Prostate gland (tissue), 2 donors: Measurements from ENCODE around the gene CREB5.

ENCODE experiments used
- CTCF ChIP-seq, 4 experiments: fragments of 200-600 bp in 2 of 4; fragments of 450-650 bp in 2 of 4; sonication (generic) in 2 of 4; IDR thresholded peaks; 1 replicate in 3 of 4; 2 replicates in 1 of 4; pipeline ENCODE4 v1.5.1; 2016 to 2019; ENCODE audit warnings: antibody characterized with exemption in 4 of 4, mild to moderate bottlenecking in 2 of 4, moderate library complexity in 2 of 4
- POLR2A ChIP-seq: fragments of 450-650 bp; IDR thresholded peaks from one replicate; pipeline ENCODE4 v1.6.1; 2016; ENCODE audit warnings: antibody characterized with exemption, mild to moderate bottlenecking
- POLR2AphosphoS5 ChIP-seq: sonication (generic); formaldehyde crosslinking; IDR thresholded peaks from one replicate; pipeline ENCODE4 v1.6.1; 2017; ENCODE audit warnings: antibody characterized with exemption

- TF ChIP-seq CTCF (IDR thresholded peaks at IDR 0.05) (no peak), POLR2AphosphoS5 (no peak), POLR2A (no peak)
These were observed 19.8 kb downstream of the CREB5 start for GRCh38 chr7:28432105-28432504.
